ENCODE measurements around the gene TMEM151B. TPM values are rescaled to one million over a fixed set of nuclear protein-coding genes. Genes with fewer than 3 reads are reported as not detected.

The TMEM151B gene
- polyA plus RNA-seq, 1 of the 3 experiments (the other 2 are of a cell fraction), result 0.05 TPM

DNA sequence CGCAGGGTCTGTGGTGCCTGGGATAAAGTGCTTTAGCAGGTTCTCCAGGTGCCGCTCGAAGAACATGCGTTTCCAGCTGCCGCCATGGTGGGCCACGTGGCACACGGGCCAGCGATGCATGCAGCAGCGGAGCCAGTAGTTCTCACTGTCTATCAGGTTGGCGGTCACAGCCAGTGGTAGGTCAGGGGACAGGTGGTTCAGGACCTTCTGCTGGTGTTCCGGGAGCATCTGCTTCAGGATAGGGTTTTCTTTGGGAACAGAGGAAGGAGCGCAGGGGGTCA lies 16.0 kb downstream of the TMEM151B start (continued):
- TF ChIP-seq, protein P1, sequence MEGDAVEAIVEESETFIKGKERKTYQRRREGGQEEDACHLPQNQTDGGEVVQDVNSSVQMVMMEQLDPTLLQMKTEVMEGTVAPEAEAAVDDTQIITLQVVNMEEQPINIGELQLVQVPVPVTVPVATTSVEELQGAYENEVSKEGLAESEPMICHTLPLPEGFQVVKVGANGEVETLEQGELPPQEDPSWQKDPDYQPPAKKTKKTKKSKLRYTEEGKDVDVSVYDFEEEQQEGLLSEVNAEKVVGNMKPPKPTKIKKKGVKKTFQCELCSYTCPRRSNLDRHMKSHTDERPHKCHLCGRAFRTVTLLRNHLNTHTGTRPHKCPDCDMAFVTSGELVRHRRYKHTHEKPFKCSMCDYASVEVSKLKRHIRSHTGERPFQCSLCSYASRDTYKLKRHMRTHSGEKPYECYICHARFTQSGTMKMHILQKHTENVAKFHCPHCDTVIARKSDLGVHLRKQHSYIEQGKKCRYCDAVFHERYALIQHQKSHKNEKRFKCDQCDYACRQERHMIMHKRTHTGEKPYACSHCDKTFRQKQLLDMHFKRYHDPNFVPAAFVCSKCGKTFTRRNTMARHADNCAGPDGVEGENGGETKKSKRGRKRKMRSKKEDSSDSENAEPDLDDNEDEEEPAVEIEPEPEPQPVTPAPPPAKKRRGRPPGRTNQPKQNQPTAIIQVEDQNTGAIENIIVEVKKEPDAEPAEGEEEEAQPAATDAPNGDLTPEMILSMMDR (IDR thresholded peaks at IDR 0.05), result no peak
- TF ChIP-seq EZH2phosphoT487 (IDR thresholded peaks at IDR 0.05; ENCODE audit: borderline replicate concordance, low read depth), result no peak

DNA sequence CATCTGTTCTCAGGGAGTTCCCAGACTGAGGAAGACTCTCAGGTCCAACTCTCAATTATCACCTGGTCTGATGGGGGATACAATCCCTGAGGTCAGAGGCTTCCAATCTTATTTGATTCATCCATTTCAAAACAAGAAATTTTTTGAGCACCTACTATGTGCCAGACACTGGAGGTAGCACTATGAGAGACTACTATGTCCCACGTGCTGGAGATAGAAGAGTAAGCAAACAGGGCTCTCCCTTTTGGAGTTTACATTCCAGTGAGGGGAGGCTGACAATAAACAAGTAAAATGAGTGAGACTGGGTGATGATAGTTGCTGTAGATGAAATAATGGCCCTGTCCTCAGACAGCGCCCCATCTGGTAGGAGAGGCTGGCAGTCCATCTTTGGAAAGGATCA lies 16.5 kb downstream of the TMEM151B start:
- H3K4me3 ChIP-seq (ENCODE audit: low read depth in 2 of 2, low read length in 1 of 2), result no peak overlapping the region
- H2AFZ ChIP-seq (ENCODE audit: low read depth), result no peak overlapping the region
- H3F3A ChIP-seq (replicated peaks; ENCODE audit: insufficient read depth), result no peaks in the 10 kb centered on the region
- H3K27ac ChIP-seq (ENCODE audit: low read depth in 2 of 2, low read length in 1 of 2), result no peak overlapping the region
- no peaks in the 10 kb centered on the region for H3K9me3 ChIP-seq
- TF ChIP-seq, protein P2, sequence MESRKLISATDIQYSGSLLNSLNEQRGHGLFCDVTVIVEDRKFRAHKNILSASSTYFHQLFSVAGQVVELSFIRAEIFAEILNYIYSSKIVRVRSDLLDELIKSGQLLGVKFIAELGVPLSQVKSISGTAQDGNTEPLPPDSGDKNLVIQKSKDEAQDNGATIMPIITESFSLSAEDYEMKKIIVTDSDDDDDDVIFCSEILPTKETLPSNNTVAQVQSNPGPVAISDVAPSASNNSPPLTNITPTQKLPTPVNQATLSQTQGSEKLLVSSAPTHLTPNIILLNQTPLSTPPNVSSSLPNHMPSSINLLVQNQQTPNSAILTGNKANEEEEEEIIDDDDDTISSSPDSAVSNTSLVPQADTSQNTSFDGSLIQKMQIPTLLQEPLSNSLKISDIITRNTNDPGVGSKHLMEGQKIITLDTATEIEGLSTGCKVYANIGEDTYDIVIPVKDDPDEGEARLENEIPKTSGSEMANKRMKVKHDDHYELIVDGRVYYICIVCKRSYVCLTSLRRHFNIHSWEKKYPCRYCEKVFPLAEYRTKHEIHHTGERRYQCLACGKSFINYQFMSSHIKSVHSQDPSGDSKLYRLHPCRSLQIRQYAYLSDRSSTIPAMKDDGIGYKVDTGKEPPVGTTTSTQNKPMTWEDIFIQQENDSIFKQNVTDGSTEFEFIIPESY (IDR thresholded peaks at IDR 0.05; ENCODE audit: borderline replicate concordance, low read depth), result no peak
- TF ChIP-seq RFX5 (IDR thresholded peaks at IDR 0.05; ENCODE audit: low read length) (no peak), GATA2 (CRISPR knock-in tag; IDR thresholded peaks at IDR 0.05) (no peak), RXRA (IDR thresholded peaks at IDR 0.05; ENCODE audit: borderline replicate concordance, low read depth) (no peak)
- TF ChIP-seq, protein P3, sequence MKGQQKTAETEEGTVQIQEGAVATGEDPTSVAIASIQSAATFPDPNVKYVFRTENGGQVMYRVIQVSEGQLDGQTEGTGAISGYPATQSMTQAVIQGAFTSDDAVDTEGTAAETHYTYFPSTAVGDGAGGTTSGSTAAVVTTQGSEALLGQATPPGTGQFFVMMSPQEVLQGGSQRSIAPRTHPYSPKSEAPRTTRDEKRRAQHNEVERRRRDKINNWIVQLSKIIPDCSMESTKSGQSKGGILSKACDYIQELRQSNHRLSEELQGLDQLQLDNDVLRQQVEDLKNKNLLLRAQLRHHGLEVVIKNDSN (IDR thresholded peaks at IDR 0.05; ENCODE audit: borderline replicate concordance, low read depth), result no peak
- no peaks in the 10 kb centered on the region for H3K79me2 ChIP-seq (ENCODE audit: insufficient read depth)
- no peak overlapping the region for H3K4me2 ChIP-seq
- no peaks in the 10 kb centered on the region for H3K9me2 ChIP-seq
- no peaks in the 10 kb centered on the region for H3K36me3 ChIP-seq (replicated peaks in 1 of 2; ENCODE audit: control insufficient read depth in 1 of 2, insufficient read depth in 2 of 2, low read length in 1 of 2)
- no peak overlapping the region for H3K9ac ChIP-seq
- POLR2A ChIA-PET, result no interaction called here
- peaks cover 10% of the 10 kb centered on the region for H3K27me3 ChIP-seq (ENCODE audit: insufficient read depth)
- CTCF ChIA-PET, result interaction anchor here (0.5 to 4.1 kb wide), 3 partner anchors 18 to 1133 kb away, joined by 3 to 19 read pairs (median 8); no protein-coding TSS in a partner anchor
- peaks cover 0 to 8% of the 10 kb centered on the region in 2 experiments; a peak in 1 of 4 replicates for H3K4me1 ChIP-seq (ENCODE audit: control insufficient read depth in 1 of 2, insufficient read depth in 2 of 2, low read depth in 1 of 2, low read length in 1 of 2)
- 17% methylated on average over 2 of the region's 2 CpGs for WGBS (ENCODE audit: low lambda C conversion rate)
- H4K20me1 ChIP-seq (ENCODE audit: insufficient read depth), result no peaks in the 10 kb centered on the region
- DNase-seq, result no peak

DNA sequence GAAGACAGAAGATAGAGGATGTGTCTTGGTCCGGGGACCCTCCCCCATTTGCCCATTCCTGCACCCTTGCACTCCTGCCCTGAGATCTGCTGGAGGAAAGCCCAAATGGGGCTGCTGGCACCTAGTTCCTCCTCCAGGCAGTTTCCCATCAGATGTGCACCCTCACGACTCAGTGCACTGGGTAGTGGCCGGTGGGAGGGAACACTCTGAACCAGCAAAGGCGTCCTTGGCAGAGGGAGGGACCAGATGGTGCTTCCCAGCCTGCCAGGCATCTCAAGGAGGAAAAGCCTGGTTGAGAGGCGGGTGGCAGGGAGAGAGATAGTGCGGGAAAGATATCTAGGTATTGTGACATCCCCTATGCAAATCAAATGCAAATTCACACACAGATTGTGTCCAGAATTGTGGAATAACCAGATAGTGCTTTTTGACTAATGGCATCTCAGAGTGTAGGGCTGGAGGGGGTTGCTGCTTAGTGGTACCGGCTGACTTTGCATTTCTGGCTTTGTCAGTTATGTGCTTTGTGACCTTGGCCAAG lies 19.5 kb downstream of the TMEM151B start:
- no peak overlapping the region for H3K27ac ChIP-seq (ENCODE audit: low read depth in 2 of 2, low read length in 1 of 2)
- H3K36me3 ChIP-seq (replicated peaks in 1 of 2; ENCODE audit: control insufficient read depth in 1 of 2, insufficient read depth in 2 of 2, low read length in 1 of 2), result no peaks in the 10 kb centered on the region
- H3K9ac ChIP-seq, result no peak overlapping the region
- H3K4me1 ChIP-seq (ENCODE audit: control insufficient read depth in 1 of 2, insufficient read depth in 2 of 2, low read depth in 1 of 2, low read length in 1 of 2), result peaks cover 0 to 8% of the 10 kb centered on the region in 2 experiments; a peak in 1 of 4 replicates
- H4K20me1 ChIP-seq (ENCODE audit: insufficient read depth), result no peaks in the 10 kb centered on the region
- H3K4me2 ChIP-seq, result no peak overlapping the region
- CTCF ChIA-PET, result interaction anchor here (1.6 to 4.1 kb wide), 3 partner anchors 15 to 33 kb away, joined by 4 to 19 read pairs (median 5); partner anchors contain the start of gene SLC35B2
- 23% methylated on average over 7 of the region's 7 CpGs for WGBS (ENCODE audit: low lambda C conversion rate)
- POLR2A ChIA-PET, result interaction anchor here (0.8 kb wide), 1 partner anchor 9 kb away, joined by 3 read pairs; no protein-coding TSS in a partner anchor
- no peaks in the 10 kb centered on the region for H3K79me2 ChIP-seq (ENCODE audit: insufficient read depth)
- H3K4me3 ChIP-seq (ENCODE audit: low read depth in 2 of 2, low read length in 1 of 2), result no peak overlapping the region
- no peaks in the 10 kb centered on the region for H3K9me3 ChIP-seq
- H3K27me3 ChIP-seq (ENCODE audit: insufficient read depth), result peaks cover 10% of the 10 kb centered on the region
- H2AFZ ChIP-seq (ENCODE audit: low read depth), result no peak overlapping the region
- peak; percentile 52 for DNase-seq
- no peaks in the 10 kb centered on the region for H3F3A ChIP-seq (replicated peaks; ENCODE audit: insufficient read depth)
- no peaks in the 10 kb centered on the region for H3K9me2 ChIP-seq
- no peak for TF ChIP-seq TEAD4 (IDR thresholded peaks at IDR 0.05; ENCODE audit: borderline replicate concordance, insufficient read depth)
- no peak for TF ChIP-seq EP300 (IDR thresholded peaks at IDR 0.05; ENCODE audit: borderline replicate concordance in 1 of 2, low read depth in 1 of 2, low read length in 1 of 2)
- TF ChIP-seq NFIC (IDR thresholded peaks at IDR 0.05; ENCODE audit: borderline replicate concordance), result no peak
- TF ChIP-seq YY1 (IDR thresholded peaks at IDR 0.05; ENCODE audit: low read depth), result no peak
- no peak for TF ChIP-seq SIN3A (IDR thresholded peaks at IDR 0.05; ENCODE audit: borderline replicate concordance, low read depth, low read length)
- TF ChIP-seq, protein P4, sequence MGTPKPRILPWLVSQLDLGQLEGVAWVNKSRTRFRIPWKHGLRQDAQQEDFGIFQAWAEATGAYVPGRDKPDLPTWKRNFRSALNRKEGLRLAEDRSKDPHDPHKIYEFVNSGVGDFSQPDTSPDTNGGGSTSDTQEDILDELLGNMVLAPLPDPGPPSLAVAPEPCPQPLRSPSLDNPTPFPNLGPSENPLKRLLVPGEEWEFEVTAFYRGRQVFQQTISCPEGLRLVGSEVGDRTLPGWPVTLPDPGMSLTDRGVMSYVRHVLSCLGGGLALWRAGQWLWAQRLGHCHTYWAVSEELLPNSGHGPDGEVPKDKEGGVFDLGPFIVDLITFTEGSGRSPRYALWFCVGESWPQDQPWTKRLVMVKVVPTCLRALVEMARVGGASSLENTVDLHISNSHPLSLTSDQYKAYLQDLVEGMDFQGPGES (IDR thresholded peaks at IDR 0.05; ENCODE audit: low read depth, low read length), result no peak
- no peak for TF ChIP-seq SMC3 (IDR thresholded peaks at IDR 0.05; ENCODE audit: low read depth, low read length)
- TF ChIP-seq JUND (IDR thresholded peaks at IDR 0.05), result no peak
- TF ChIP-seq, protein P2 (IDR thresholded peaks at IDR 0.05; ENCODE audit: borderline replicate concordance, low read depth), result no peak
- TF ChIP-seq, protein P3 (IDR thresholded peaks at IDR 0.05; ENCODE audit: borderline replicate concordance, low read depth), result no peak
- TF ChIP-seq EZH2phosphoT487 (IDR thresholded peaks at IDR 0.05; ENCODE audit: borderline replicate concordance, low read depth), result no peak
